ENCODE measurements around the gene SARDH.

DNA sequence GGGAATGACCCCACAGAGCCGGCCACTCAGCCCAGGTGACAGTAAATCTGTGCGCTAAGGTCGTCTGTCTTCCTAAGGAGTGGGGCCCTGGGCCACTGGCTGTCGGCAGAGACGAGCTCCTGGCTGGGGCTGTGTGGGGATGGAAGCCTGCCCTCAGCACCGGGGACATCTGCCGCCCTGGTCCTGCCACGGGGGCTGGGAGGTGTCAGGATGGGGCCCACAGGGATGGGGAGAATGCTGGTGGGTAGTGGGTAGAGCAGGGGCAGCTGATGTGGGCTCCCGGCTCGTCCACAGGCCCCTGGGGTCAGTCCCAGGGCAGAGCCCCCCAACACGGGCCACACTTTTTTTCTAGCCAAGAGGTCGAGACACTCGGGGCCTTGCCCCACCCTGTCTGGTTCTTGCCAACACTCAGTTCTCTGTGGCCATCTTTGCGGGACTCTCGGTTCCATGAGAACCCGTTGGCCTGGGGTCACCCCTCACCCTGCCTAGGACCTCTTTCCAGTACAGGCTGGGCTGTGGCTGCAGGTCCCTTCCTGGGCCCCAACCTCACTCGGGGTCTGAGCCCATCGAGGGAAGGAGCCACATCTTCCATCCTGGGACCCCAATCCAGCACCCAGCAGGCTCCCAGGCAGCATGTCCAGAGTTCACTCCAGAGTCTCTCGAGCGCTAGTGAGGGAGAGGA, 57.0 kb downstream of the SARDH start:
- TF ChIP-seq ZNF367 (CRISPR knock-in tag; IDR thresholded peaks at IDR 0.05; ENCODE audit: borderline replicate concordance) = no peak
- TF ChIP-seq, protein P1, sequence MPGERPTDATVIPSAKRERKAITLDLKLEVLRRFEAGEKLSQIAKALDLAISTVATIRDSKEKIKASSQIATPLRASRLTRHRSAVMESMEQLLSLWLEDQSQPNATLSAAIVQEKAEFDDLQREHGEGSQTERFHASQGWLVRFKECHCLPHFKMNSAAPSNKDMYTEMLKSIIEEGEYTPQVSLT (CRISPR knock-in tag; IDR thresholded peaks at IDR 0.05; ENCODE audit: borderline replicate concordance, low read depth) = no peak
- TF ChIP-seq TCF7L2 (IDR thresholded peaks at IDR 0.05; ENCODE audit: low read depth, low read length) = no peak
- TF ChIP-seq, protein P2, sequence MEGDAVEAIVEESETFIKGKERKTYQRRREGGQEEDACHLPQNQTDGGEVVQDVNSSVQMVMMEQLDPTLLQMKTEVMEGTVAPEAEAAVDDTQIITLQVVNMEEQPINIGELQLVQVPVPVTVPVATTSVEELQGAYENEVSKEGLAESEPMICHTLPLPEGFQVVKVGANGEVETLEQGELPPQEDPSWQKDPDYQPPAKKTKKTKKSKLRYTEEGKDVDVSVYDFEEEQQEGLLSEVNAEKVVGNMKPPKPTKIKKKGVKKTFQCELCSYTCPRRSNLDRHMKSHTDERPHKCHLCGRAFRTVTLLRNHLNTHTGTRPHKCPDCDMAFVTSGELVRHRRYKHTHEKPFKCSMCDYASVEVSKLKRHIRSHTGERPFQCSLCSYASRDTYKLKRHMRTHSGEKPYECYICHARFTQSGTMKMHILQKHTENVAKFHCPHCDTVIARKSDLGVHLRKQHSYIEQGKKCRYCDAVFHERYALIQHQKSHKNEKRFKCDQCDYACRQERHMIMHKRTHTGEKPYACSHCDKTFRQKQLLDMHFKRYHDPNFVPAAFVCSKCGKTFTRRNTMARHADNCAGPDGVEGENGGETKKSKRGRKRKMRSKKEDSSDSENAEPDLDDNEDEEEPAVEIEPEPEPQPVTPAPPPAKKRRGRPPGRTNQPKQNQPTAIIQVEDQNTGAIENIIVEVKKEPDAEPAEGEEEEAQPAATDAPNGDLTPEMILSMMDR (CRISPR knock-in tag; IDR thresholded peaks at IDR 0.05) = no peak
- TF ChIP-seq ETV5 (CRISPR knock-in tag; IDR thresholded peaks at IDR 0.05; ENCODE audit: borderline replicate concordance) = no peak
